H1 (cell line): Measurements from ENCODE around the gene TRIP13. TPM values are rescaled to one million over a fixed set of nuclear protein-coding genes. Genes with fewer than 3 reads are reported as not detected.

Experiments
- CHD7 ChIP-seq: fragments of 300-600 bp; sonication (generic); IDR thresholded peaks from 2 replicates; pipeline ENCODE4 v1.7.1; 2012; ENCODE audit warnings: low read length, moderate library complexity, mild to moderate bottlenecking, inconsistent platforms; ENCODE audit not compliant: insufficient replicate concordance
- GTF2F1 ChIP-seq: IDR thresholded peaks from 2 replicates; pipeline ENCODE4 v1.6.1; 2012; ENCODE audit warnings: low read depth, low read length, improper control_type of control experiment, borderline replicate concordance
- MAFK ChIP-seq: IDR thresholded peaks from 2 replicates; pipeline ENCODE4 v1.6.1; 2012; ENCODE audit warnings: low read depth, mild to moderate bottlenecking, improper control_type of control experiment, low read length
- polyA plus RNA-seq, 7 experiments: library from polyadenylated mRNA; depleted of rRNA in 3 of 7; stranded (reverse) in 5 of 7; unstranded in 2 of 7; fragments of >200 nt in 5 of 7; fragments of 200-250 nt in 2 of 7; gene quantifications; 1 replicate in 5 of 7; 2 replicates in 1 of 7; 4 replicates in 1 of 7; pipeline versions ENCODE4 v1.2.1 to v1.2.3, GENCODE V29; 2011 to 2013; ENCODE audit warnings: missing spikeins in 2 of 7, mixed read lengths in 2 of 7
- total RNA-seq: library from RNA; stranded (reverse); fragmentation: NEBNext Ultra II Directional; extraction: Animal tissue kit (Norgen Biotek cat#: 25700); gene quantifications from 2 replicates; pipeline ENCODE4 v1.2.1, GENCODE V29; 2021

Gene TRIP13
- total and polyA plus RNA-seq, 2 of the 8 experiments (the other 6 are each of a cell fraction or from before 2014, with no cell fraction given) = 20.0 to 39.2 TPM

DNA sequence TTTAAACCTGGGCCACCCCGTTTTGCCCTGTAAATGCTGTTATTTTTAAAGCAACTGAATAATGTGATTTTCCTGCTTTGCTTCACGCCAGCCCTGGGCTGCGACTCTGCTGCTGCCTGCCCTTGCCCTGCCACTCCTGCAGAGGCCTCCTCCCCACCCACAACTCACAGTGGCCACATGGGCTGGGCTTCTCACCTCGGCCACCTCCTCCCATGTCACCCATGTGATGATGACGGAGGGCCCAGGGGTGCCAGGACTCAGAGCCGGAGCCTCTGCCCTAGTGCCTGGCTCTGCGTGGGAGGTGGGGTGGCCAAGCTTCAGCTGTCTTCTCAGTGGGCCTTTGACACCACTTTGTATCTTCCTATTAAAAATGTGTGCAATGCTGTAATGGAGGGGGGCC is 67.9 kb downstream of the TRIP13 start (continued):
- TF ChIP-seq CHD7 (no peak), MAFK (no peak), GTF2F1 (no peak)
